ENCODE data around the gene ZMIZ1. TPM values are rescaled to one million over a fixed set of nuclear protein-coding genes. Genes with fewer than 3 reads are reported as not detected.

ZMIZ1 gene
- total RNA-seq, 1 experiment from 2014 or later: 35.8 TPM

DNA sequence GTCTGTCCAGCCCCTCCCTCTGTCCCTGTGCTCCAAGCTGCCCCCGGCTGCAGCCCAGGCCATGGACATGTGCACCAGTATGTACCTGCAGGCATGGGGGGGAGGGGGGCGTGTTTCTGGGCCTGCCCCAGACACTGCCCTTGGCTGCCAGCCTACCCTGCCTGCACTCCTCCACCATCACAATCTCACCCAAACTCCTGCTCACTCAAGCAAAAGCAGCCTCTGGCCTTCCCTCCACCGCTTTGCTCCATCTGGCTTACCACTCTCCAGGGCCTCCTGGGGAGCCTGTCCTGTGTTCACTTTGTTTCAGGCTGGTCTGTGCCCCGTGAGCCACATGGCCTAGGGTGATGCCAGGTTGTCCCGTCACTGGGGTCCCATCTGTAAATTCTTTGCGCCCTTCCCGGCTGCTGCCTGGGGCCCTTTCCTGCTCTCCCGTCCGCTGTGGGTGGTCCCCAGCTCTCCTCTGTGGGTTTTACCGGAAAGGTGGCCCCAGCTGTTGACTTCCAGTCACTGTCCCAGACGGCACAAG is 245.2 kb downstream of the ZMIZ1 start:
- no peaks in the 10 kb centered on the region for H3K27me3 ChIP-seq (replicated peaks; ENCODE audit: insufficient read depth, low read depth, low read length, poor library complexity)
- no TSS peak for BruUV-seq (replicated peaks)
- intact Hi-C loops (cut with micrococcal nuclease; ENCODE audit: unreplicated experiment): no loop called here
- ChIA-PET CTCF (no interaction called here), POLR2A (ENCODE audit: low non-redundant PET) (no interaction called here)
- H3K4me3 ChIP-seq (ENCODE audit: low read depth, low read length, poor library complexity, severe bottlenecking): no peak overlapping the region
- TF ChIP-seq EZH2 (IDR thresholded peaks at IDR 0.05; ENCODE audit: borderline replicate concordance, low read depth, low read length, poor library complexity, severe bottlenecking): no peak
- TF ChIP-seq, protein P1, sequence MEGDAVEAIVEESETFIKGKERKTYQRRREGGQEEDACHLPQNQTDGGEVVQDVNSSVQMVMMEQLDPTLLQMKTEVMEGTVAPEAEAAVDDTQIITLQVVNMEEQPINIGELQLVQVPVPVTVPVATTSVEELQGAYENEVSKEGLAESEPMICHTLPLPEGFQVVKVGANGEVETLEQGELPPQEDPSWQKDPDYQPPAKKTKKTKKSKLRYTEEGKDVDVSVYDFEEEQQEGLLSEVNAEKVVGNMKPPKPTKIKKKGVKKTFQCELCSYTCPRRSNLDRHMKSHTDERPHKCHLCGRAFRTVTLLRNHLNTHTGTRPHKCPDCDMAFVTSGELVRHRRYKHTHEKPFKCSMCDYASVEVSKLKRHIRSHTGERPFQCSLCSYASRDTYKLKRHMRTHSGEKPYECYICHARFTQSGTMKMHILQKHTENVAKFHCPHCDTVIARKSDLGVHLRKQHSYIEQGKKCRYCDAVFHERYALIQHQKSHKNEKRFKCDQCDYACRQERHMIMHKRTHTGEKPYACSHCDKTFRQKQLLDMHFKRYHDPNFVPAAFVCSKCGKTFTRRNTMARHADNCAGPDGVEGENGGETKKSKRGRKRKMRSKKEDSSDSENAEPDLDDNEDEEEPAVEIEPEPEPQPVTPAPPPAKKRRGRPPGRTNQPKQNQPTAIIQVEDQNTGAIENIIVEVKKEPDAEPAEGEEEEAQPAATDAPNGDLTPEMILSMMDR (conservative IDR thresholded peaks at IDR 0.05; ENCODE audit: low read depth, low read length): no peak
- H3K9me3 ChIP-seq (ENCODE audit: low read depth, low read length, poor library complexity, severe bottlenecking): no peaks in the 10 kb centered on the region
- peaks cover 5% of the 10 kb centered on the region for H3K36me3 ChIP-seq (ENCODE audit: insufficient read depth, low read length, poor library complexity, severe bottlenecking)
- H3K4me1 ChIP-seq (ENCODE audit: insufficient read depth, low read length, poor library complexity, severe bottlenecking): peaks cover 21% of the 10 kb centered on the region
- no peak for DNase-seq (ENCODE audit: low spot score)
- no peak overlapping the region for H3K27ac ChIP-seq (ENCODE audit: low read depth, low read length, poor library complexity, severe bottlenecking)

DNA sequence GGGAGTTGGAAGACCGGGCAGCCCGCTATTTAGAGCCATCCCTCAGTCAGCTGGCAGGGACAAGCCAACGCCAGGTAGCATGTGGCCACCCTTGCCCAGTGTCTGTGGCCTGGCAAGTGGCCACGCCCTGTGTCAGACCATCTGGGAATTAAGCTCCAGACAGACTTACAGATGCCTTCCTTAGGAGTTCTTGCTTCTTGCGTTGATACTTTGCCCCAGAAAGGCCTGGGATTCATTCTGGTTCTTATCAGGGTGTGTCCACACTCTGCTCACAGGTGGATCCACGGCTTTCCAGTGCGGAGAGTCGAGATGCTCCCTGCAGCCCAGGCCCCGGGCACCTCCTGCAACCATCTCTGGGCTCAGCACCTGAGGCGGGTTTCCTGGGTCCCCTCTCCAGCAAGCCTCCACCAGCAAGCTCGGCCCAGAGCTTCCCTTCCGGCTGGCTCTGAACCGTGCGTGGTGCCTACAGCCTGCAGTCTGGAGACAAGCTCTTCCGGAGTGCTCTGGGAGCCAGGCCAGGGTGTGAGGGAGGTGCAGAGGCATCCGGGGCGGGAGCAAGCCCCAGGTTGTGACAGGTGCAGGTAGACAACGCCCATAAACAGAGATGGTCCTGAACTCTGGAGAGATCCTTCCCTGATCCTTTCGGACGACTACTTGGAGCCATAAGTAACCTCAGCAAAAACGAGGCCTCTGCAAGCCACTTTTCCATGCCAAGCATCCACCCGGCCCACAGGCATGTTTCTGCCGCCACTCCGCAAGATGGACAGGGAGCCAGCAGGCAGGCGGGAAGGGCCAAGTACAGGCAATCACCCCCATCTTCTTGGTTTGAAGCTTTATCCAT is 246.2 kb downstream of the ZMIZ1 start:
- intact Hi-C loops (cut with micrococcal nuclease; ENCODE audit: unreplicated experiment): no loop called here
- Histone ChIP-seq H3K27ac (ENCODE audit: low read depth, low read length, poor library complexity, severe bottlenecking) (no peak overlapping the region), H3K4me1 (ENCODE audit: insufficient read depth, low read length, poor library complexity, severe bottlenecking) (peaks cover 21% of the 10 kb centered on the region), H3K27me3 (replicated peaks; ENCODE audit: insufficient read depth, low read depth, low read length, poor library complexity) (no peaks in the 10 kb centered on the region), H3K4me3 (ENCODE audit: low read depth, low read length, poor library complexity, severe bottlenecking) (no peak overlapping the region), H3K36me3 (ENCODE audit: insufficient read depth, low read length, poor library complexity, severe bottlenecking) (peaks cover 5% of the 10 kb centered on the region), H3K9me3 (ENCODE audit: low read depth, low read length, poor library complexity, severe bottlenecking) (no peaks in the 10 kb centered on the region)
- POLR2A ChIA-PET (ENCODE audit: low non-redundant PET): interaction anchor here (0.5 kb wide), 1 partner anchor 14 kb away, joined by 8 read pairs; no protein-coding TSS in a partner anchor
- CTCF ChIA-PET: no interaction called here
- TF ChIP-seq EZH2 (IDR thresholded peaks at IDR 0.05; ENCODE audit: borderline replicate concordance, low read depth, low read length, poor library complexity, severe bottlenecking): no peak
- TF ChIP-seq, protein P1 (conservative IDR thresholded peaks at IDR 0.05; ENCODE audit: low read depth, low read length): no peak
- DNase-seq (ENCODE audit: low spot score): no peak
- BruUV-seq (replicated peaks): no TSS peak

DNA sequence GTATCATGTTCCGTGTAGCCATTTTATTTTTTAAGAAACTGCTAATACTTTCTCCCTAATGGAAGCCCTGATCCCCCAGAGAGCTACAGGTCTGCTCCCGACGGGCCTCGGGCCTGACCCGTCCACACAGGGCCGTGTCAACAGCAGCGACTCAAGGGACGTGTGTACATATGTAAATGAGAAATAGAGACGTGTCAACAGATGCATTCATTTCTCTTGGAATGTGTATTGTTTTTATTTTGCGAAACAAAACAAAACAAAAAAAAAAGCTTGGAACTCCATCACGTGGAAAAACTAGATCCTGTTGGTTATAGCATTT is 246.8 kb downstream of the ZMIZ1 start:
- H3K27ac ChIP-seq (ENCODE audit: low read depth, low read length, poor library complexity, severe bottlenecking): no peak overlapping the region
- ChIA-PET CTCF (no interaction called here), POLR2A (ENCODE audit: low non-redundant PET) (interaction anchor here (0.5 kb wide), 1 partner anchor 14 kb away, joined by 8 read pairs; no protein-coding TSS in a partner anchor)
- BruUV-seq (replicated peaks): no TSS peak
- DNase-seq (ENCODE audit: low spot score): no peak
- H3K27me3 ChIP-seq (replicated peaks; ENCODE audit: insufficient read depth, low read depth, low read length, poor library complexity): no peaks in the 10 kb centered on the region
- peaks cover 21% of the 10 kb centered on the region for H3K4me1 ChIP-seq (ENCODE audit: insufficient read depth, low read length, poor library complexity, severe bottlenecking)
- intact Hi-C loops (cut with micrococcal nuclease; ENCODE audit: unreplicated experiment): no loop called here
- no peaks in the 10 kb centered on the region for H3K9me3 ChIP-seq (ENCODE audit: low read depth, low read length, poor library complexity, severe bottlenecking)
- H3K4me3 ChIP-seq (ENCODE audit: low read depth, low read length, poor library complexity, severe bottlenecking): no peak overlapping the region
- H3K36me3 ChIP-seq (ENCODE audit: insufficient read depth, low read length, poor library complexity, severe bottlenecking): peaks cover 5% of the 10 kb centered on the region
- TF ChIP-seq, protein P1 (conservative IDR thresholded peaks at IDR 0.05; ENCODE audit: low read depth, low read length): no peak
- no peak for TF ChIP-seq EZH2 (IDR thresholded peaks at IDR 0.05; ENCODE audit: borderline replicate concordance, low read depth, low read length, poor library complexity, severe bottlenecking)
